ENCODE results near the gene ST8SIA4. TPM values are rescaled to one million over a fixed set of nuclear protein-coding genes. Genes with fewer than 3 reads are reported as not detected.

Gene ST8SIA4
- total and polyA plus RNA-seq, 10 of the 15 experiments (the other 5 are each of a cell fraction or from before 2014, with no cell fraction given): 4.4 to 30.9 (median 19.5) TPM

- TF ChIP-seq SKIL (IDR thresholded peaks at IDR 0.05; ENCODE audit: low read depth, poor library complexity, severe bottlenecking): peak; percentile 55
- peak; percentile 31; the same call in 1 of the 2 replicates for TF ChIP-seq RELB (IDR thresholded peaks at IDR 0.05; ENCODE audit: low read depth)
- TF ChIP-seq KLF5 (IDR thresholded peaks at IDR 0.05; ENCODE audit: partially characterized antibody): no peak
- no peak for TF ChIP-seq STAT1 (conservative IDR thresholded peaks at IDR 0.05)
- TF ChIP-seq NFIC (IDR thresholded peaks at IDR 0.05; ENCODE audit: low read depth, low read length): peak; percentile 48; the same call in 1 of the 2 replicates
- peak; percentile 94 for TF ChIP-seq NR2F1 (conservative IDR thresholded peaks at IDR 0.05)
- TF ChIP-seq JUNB (IDR thresholded peaks at IDR 0.05): peak; percentile 33; the same call in 1 of the 2 replicates
- TF ChIP-seq, protein P1, sequence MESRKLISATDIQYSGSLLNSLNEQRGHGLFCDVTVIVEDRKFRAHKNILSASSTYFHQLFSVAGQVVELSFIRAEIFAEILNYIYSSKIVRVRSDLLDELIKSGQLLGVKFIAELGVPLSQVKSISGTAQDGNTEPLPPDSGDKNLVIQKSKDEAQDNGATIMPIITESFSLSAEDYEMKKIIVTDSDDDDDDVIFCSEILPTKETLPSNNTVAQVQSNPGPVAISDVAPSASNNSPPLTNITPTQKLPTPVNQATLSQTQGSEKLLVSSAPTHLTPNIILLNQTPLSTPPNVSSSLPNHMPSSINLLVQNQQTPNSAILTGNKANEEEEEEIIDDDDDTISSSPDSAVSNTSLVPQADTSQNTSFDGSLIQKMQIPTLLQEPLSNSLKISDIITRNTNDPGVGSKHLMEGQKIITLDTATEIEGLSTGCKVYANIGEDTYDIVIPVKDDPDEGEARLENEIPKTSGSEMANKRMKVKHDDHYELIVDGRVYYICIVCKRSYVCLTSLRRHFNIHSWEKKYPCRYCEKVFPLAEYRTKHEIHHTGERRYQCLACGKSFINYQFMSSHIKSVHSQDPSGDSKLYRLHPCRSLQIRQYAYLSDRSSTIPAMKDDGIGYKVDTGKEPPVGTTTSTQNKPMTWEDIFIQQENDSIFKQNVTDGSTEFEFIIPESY (IDR thresholded peaks at IDR 0.05): no peak
- TF ChIP-seq, protein P2, sequence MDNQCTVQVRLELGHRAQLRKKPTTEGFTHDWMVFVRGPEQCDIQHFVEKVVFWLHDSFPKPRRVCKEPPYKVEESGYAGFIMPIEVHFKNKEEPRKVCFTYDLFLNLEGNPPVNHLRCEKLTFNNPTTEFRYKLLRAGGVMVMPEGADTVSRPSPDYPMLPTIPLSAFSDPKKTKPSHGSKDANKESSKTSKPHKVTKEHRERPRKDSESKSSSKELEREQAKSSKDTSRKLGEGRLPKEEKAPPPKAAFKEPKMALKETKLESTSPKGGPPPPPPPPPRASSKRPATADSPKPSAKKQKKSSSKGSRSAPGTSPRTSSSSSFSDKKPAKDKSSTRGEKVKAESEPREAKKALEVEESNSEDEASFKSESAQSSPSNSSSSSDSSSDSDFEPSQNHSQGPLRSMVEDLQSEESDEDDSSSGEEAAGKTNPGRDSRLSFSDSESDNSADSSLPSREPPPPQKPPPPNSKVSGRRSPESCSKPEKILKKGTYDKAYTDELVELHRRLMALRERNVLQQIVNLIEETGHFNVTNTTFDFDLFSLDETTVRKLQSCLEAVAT (IDR thresholded peaks at IDR 0.05): peak; percentile 48; the same call in 1 of the 2 replicates
- TF ChIP-seq MEF2B (IDR thresholded peaks at IDR 0.05; ENCODE audit: partially characterized antibody, poor library complexity, severe bottlenecking): no peak
- TF ChIP-seq SMARCA5 (IDR thresholded peaks at IDR 0.05): 0 out of 2 replicates have a peak, but pooled peaks have one; percentile 31
- peak in 1 of 2 experiments; percentile 28; a peak in 1 of 4 replicates for TF ChIP-seq EP300 (IDR thresholded peaks at IDR 0.05; ENCODE audit: borderline replicate concordance in 1 of 2, control insufficient read depth in 1 of 2, low read depth in 2 of 2, low read length in 2 of 2)
These were observed 65.0 kb downstream of the ST8SIA4 start (continued) for GRCh38 chr5:100838048-100838473.

Measured in GM12878 (cell line).